OCI-M2 (cell line): ENCODE results near the gene SUPT7L.
"Not testable (repeated sequence)": the region's sequence is repeated elsewhere in the genome, so short reads cannot be mapped to it uniquely, and the experiment has no call there.

Source experiments
- DNase-seq: peaks from one replicate; lab custom pipeline; 2025; ENCODE audit not compliant: unreplicated experiment; lab: John Stamatoyannopoulos, UW

The SUPT7L gene

GRCh38 chr2:27638709-27639108 lies 24.7 kb downstream of the SUPT7L start:
- no peak for DNase-seq

- no peak for DNase-seq
These were observed 25.3 kb downstream of the SUPT7L start for GRCh38 chr2:27638037-27638637.

DNA sequence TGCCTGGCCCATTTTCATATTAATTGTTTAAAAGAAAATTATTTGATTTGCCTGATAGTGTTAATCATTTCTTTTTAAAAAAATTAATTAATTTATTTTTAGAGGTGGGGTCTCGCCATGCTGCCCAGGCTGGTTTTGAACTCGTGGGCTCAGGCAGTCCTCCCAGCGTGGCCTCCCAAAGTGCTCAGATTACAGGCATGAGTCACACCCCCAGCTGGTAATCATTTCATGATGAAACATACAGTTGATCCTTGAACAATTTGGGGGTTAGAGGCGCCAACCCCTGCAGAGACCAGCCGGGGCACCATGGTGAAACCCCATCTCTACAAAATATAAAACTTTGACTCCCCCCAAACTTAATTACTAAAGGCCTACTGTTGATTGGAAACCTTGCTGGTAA lies 26.6 kb downstream of the SUPT7L start:
- DNase-seq, result no peak

DNA sequence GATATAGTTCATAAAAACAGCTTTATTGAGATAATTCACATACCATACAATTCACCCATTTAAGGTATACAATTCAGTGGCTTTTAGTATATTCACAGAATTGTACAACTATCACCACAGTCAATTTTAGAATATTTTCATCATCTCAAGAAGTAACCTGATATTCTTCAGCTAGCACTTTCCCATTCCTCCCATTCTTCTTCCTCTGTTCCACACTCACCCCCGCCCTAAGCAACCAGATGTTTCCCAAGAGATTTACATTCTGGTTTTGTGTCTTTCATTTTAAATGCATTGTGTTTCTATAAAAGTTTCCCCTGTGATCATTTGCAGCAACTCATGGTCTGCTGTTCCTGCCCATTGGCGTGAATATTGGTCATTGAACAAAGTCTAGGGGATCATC lies 29.1 kb downstream of the SUPT7L start:
- DNase-seq, result no peak

GRCh38 chr2:27630257-27630656 lies 33.2 kb downstream of the SUPT7L start:
- DNase-seq, result not testable (repeated sequence)

- DNase-seq, result peak; percentile 34
These were observed 34.4 kb downstream of the SUPT7L start, which contains the start of the genes CCDC121 and GPN1 for GRCh38 chr2:27628767-27629709. TSS of gene CCDC121 (minus strand) at chr2:27629012. CDS start at chr2:27627799, 1,213 bp downstream. TSS of gene GPN1 (plus strand) at chr2:27629050. CDS start at chr2:27629059, 9 bp downstream.

- DNase-seq, result no peak
These were observed 35.2 kb downstream of the SUPT7L start for GRCh38 chr2:27627963-27628766.

DNA sequence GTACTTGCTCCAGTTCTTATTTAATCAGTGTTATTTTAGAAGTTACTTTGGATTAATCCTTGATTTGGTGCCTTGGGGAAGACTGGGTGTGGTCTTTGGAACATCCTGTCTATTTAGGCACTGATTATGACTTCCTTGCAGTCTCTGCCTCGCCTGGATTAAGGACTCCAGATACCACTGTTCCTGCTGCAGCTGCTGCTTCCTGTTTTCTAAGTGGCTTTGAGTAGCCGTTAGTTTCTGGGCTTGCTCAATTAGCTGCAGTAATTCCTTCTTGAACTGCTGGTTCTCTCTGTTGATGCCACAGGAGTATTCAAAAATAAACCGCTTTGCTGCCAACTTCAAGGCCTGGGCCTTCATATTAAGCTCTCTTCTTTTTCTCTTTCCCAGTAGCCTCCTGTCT lies 36.5 kb downstream of the SUPT7L start:
- not testable (repeated sequence) for DNase-seq

GRCh38 chr2:27626323-27626722 lies 37.1 kb downstream of the SUPT7L start:
- DNase-seq, result not testable (repeated sequence)

- no peak for DNase-seq
These were observed 38.5 kb downstream of the SUPT7L start for GRCh38 chr2:27624943-27625342.

DNA sequence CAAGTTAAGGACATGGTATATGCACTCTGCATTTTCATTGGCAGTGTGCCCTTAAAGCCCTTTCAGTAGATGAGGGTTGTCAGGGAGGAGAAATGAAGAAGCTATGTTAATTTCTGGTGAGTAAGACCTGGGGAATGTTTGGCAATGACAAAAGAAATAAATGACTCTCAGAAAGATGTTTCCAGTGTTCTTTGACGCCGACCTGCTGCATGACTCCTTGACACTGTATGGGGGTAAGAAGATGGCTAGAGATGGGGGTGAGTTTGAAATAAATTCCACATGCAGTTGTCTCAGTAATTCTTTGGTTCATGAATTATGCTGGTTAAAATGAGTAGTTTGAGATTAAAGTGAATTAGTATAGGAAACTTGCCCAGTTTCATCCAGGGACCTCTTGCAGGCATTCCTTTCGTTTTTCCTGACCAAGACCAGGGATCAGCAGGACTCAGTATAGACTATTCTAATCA lies 40.5 kb downstream of the SUPT7L start:
- no peak for DNase-seq

GRCh38 chr2:27621524-27621923 lies 41.9 kb downstream of the SUPT7L start:
- DNase-seq, result no peak

GRCh38 chr2:27615316-27615715 lies 48.1 kb downstream of the SUPT7L start:
- DNase-seq, result no peak

- no peak for DNase-seq
These were observed 49.4 kb downstream of the SUPT7L start for GRCh38 chr2:27613985-27614384.

GRCh38 chr2:27606611-27607010 lies 56.8 kb downstream of the SUPT7L start:
- DNase-seq, result no peak
